Ramos (cell line): ENCODE results near the gene ITGA7.

Source experiments
- in situ Hi-C: fragments of 300-500 bp; cut with MboI; formaldehyde crosslinking; loops from one replicate; pipeline ENCODE4 v1.14.3; 2022; ENCODE audit warnings: low sequenced_read_pairs; ENCODE audit not compliant: unreplicated experiment

Gene ITGA7

DNA sequence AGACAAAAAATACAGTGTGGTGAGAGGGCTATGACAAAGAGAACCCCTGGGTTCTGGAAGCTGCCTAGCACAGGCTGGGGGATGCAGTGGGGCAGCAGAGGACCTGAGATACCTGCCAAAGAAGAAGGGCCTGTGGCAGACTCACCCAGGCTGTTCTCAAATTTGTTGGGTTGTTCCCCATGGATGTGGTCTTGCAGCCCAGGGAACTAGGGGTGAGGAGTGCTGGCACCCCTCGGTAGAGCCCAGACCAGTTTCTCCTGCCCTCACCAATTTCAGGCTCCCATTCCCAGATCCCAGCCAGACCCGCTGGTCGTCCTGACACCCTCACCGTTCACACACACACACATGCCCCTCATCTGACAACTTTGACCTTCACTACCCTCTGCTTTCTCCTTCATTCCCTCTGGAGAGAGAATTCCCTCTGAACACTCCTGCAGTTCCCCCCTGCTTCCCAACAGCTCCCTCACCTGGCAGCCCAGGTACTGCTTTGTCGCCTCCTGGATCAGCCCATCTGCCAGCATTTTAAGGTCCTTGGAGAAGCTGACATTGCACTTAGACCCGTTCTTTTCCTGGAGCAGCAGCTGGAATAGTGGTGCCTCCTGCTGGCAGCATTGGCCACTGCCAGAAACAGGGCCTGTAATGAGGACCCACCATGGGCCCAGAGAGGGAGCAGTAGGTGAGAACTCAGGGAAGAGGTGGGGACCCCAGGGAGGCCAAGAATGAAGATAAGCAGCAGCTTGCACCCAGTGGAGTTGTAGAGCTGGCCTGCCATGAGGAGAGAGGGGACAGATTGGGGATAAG, 29.3 kb upstream of the ITGA7 start:
- in situ Hi-C loops, result loop anchor here (10.0 kb wide), 1 partner anchor 298 kb away; no protein-coding TSS in a partner anchor

DNA sequence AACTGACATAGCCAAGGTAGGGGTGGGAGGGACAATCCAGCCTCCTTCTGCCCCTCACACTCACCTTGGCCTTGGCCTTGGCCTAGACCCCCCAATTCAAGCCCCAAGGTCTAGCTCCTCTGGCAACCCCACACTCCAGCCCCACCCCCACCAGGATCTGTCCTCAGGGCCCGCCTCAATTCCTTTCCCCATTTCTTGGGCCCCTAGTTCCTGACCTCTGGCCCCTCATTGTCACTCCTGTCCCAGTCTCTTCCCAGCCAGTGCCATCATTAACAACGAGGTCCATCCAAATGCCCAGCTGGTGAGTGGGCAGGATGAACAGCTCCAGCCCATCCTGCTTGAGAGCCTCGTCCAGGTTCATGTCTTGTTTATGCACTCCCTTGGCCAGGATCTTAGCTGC, 28.4 kb upstream of the ITGA7 start:
- in situ Hi-C loops, result loop anchor here (10.0 kb wide), 1 partner anchor 299 kb away; no protein-coding TSS in a partner anchor

DNA sequence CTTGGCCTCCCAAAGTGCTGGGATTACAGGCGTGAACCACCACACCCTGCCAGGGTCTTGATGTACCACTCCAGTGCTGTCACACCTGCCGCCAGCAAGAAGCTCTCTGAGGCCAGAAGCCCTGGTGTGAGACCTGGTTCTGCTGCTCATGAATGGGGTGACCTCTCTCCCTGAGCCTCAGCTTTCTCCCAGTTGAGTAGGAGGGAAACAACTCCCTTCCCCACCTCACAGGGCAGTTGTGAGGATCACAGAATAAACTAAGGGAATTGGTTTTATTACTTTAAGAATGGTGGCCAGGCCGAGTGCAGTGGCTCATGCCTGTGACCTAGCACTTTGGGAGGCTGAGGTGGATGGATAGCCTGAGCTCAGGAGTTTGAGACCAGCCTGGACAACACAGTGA, 26.9 kb upstream of the ITGA7 start:
- in situ Hi-C loops, result loop anchor here (10.0 kb wide), 1 partner anchor 300 kb away; no protein-coding TSS in a partner anchor

DNA sequence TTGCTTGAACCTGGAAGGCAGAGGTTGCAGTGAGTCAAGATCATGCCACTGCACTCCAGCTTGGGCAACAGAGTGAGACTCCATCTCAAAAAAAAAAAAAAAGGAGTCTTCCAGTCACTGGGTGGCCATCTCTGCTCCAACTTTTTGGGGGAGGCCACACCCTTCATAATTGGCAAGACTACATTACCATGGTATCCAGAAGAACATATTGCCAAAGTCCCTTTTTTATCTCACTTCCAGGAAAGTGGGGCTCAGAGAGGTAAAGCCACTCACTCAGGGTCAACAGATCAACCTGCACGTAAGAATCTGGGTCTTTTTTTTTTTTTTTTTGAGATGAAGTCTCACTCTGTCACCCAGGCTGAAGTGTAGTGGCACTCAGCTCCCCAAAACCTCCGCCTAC, 26.2 kb upstream of the ITGA7 start:
- in situ Hi-C loops, result loop anchor here (10.0 kb wide), 1 partner anchor 301 kb away; no protein-coding TSS in a partner anchor

DNA sequence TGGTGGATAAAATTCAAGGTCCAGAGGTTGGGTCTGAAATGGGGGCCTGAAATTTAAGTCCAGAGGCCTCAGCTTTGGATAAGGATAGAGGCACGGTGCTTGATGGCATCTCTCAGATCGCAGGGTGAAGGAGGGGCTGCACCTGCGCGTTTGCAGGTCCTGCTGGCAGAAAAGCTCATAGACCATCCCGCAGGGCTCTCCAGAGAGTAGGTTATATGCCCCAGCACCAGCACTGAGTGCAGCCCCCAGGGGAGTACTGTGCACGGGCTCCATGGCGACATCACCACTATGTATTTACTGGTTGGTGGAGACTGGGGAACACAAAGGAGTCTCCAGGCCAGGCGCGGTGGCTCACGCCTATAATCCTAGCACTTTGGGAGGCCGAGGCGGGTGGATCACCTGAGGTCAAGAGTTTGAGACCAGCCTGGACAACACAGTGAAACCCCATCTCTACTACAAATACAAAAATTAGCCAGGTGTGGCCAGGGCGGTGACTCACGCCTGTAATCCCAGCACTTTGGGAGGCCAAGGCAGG, 25.4 kb upstream of the ITGA7 start:
- in situ Hi-C loops, result loop anchor here (10.0 kb wide), 1 partner anchor 302 kb away; no protein-coding TSS in a partner anchor

DNA sequence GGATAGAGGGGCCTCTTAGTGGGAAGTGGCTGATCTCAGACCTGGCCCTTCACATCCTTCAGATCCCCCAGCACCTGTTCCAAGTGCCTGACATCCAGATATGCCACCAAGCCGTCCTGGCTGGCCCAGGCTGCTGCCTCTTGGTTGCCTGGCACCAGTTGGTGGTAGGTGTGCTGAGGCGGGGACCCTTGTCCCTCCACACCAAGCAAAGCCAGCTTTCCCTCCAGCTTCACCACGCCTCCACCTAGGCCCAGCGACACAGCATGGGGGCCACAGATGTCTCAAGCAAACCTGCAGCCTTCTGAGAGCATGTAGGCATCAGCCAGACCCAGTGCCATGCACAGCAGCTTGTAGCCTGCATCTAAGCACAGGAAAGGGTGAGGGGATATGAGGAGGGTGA, 24.6 kb upstream of the ITGA7 start:
- in situ Hi-C loops, result loop anchor here (10.0 kb wide), 1 partner anchor 303 kb away; no protein-coding TSS in a partner anchor

DNA sequence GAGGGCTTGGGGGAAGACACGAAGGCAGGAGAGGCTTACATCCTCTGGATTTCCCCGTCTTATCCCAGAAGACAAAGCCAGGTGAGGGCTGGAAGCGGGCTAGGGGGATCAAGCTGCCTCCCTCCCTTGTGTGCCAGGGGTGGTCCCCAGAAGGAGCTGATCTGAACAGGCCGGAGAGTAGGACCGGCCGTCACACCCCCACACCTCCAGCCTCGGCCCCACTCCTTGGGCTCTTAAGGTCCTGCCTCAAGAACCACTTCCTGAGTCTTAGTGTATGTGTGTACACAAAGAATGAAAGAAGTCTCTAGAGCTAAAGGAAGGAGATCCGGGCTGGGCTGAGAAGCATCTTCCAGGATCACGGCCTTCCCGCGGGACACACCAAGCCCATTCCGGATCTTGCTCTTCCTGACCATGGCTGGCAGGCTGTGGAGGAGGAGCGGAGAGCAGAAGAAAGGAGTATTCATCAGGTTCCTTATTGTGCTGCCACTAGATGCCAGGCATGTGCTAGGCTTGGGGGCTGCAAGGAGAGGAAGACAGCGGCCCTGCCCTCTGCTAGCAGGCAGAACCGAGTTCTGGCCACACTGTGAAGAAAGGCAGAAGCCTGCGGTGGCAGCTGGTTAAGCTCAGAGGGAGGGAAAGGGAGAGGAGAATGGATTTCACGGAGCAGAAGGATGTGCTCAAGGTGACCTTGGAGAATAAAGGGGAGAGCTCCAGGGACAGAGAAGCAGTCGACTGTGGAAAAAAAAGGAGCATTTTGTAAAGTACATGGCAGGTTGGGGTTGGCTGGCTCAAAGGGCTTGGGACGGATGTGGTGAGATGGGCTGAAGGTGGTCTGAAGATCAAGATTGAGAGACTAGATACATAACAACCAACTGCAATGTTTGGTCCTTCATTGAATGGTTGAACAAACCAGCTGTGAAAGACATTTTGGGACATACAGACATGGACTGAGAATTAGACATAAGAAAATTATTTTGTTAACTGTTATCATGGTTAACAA, 22.4 kb upstream of the ITGA7 start:
- in situ Hi-C loops, result loop anchor here (10.0 kb wide), 1 partner anchor 305 kb away; no protein-coding TSS in a partner anchor

DNA sequence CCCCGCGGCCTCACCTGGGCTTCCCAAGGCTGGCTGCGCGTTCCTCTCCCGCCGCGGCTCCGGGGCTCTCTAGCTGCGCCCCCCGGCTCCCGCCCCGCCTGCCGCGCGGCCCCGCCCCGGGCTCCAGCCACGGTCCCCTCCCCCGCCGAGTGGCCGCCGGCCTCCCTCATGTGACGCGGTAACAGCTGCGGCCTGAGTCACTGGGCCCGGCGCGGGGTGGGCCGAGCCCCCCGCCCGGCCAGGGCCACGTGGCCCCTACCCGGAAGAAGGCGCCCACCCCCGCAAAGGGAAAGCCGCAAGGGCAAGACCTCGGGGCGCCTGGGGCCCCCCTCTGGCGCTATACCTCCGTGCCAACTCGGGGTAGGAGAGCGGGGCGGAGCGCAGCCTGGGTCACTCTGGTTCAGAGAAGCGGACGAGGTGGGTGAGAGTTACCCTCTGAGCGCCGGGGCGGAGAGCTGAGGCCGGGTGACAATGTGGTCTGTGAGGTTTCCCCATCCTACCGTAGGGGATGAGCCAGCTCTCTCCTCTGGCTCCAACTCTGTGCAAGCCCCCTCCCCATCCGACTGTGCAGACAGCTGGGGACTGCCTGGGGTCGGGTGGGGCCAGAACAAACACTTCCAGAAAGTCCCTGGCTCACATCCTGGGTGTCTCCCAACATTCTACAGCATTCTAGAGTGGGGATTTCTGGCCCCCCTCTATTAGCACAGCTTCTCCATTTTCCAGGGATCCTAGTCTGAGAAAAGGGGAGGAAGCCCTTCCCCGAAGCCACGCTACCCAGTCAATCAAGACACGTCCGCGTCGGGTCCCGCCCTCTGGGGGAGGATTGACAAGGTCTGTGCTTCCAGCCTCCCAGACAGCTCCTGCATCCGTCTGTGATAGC, 21.5 kb upstream of the ITGA7 start, which contains the start of gene CD63:
Gene CD63 (minus strand): TSS at position 71 of the 880 bp plus-strand sequence. CDS start 668 bp downstream, outside the sequence.
- in situ Hi-C loops, result no loop called here

DNA sequence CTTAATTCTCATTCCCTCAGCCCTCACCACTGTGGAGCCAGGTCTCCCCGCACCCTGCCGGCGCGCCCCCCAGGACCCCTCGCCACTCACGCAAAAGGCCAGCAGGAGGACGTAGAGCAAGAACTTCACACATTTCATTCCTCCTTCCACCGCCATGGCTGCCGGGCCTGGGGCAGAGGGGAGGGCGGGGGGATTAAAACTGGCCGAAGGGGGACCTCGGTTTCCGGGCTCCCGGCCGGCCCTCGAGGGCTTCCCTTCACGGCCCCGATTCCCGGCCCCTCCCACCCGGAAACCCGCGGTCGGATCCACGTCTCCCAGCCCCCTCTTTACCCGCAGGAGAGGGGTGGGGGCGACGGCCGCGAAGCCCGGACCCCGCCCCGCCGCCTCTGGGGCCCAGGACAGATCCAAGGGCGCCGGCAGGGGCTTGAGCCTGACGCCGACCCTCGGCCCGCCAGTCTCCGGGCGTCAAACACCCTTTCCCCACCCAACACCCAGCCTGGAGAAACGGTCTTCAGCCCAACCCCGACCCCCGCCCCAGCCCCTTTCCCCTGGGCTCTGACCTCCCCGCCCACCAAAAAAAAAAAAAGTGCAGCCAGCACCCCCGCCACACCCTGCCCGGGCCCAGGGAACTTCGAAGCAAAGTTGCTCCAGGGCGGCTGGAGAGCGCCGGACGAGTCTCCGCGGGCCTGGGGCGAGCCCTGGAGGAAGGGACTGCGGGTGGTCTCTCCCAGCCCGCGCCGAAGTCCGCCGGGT, 20.7 kb upstream of the ITGA7 start:
- in situ Hi-C loops, result no loop called here

DNA sequence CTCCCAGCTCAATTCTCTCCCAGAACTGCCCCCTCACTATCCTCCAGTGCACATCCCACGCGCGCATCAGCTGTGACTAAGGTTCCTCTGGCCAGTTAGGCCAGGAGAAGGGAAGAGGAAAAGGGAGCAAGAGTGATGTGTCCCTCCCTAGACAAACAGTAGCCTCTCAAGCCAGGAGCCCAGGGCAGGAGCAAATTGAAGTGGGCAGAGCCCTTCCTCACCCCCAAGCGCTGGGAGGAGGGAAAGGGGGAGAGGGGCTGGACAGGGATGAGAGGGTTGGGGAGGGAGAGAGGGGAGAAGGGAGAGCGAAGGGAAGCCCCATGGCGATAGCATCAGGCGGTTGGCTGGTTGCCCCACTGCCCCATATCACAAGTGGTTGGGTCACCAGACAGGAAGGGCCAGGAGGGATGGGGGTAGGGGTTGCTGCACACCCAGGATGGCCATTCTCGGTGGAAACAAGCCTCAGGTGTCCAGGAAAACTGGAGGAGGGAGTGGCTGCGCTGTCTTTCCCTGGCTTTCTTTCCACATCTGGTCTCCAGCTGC, 20.0 kb upstream of the ITGA7 start:
- in situ Hi-C loops, result no loop called here

DNA sequence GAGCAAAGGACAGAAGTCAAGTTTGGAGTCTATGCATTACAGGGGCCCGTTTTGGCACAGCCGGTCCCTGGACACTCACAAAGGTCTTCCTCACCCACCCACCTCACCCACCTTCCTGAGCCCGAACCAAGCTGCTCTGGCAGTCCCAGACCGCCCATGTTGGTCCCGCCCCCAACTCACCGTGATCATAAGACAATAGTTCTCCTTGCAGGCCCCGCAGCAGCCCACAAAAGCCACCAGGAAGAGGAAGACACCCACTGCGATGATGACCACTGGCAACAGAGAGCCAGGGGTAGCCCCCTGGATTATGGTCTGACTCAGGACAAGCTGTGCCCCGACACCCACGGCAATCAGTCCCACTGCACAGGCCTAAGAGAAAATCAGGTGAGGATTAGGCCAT, 19.3 kb upstream of the ITGA7 start:
- in situ Hi-C loops, result no loop called here

DNA sequence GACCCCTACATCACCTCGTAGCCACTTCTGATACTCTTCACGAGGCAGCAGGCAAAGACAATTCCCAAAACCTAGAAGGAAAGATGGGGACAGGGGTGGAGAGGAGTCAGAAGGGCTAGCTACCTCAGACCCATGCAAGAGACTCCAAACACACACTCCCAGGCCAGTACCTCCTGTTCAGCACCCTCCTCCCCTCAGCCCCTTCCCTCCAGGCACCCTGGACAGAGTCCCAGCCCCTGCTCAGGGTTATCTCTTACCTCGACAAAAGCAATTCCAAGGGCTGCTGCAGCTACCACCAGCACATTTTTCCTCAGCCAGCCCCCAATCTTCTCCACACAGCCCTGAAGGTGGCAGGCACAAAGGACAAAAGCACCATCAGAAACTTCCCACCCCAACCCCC, 17.9 kb upstream of the ITGA7 start:
- in situ Hi-C loops, result no loop called here

DNA sequence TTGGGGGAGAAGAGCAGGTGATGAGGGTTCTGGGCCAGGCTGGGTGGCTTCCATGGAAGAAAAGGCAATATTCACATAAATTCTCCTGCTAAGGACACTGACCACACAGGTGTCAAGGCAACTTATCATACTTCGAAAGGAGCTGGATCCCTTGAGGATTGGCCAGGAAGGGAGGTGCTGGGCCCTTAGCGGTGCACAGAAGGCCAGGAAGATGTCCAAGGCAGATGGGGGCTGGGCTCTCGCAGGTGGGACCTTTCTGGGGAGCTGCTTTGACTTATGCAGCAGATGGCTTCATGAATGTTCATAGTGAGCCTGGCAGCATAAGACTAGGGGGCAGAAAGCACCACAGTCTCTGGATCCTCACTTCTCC, 17.2 kb upstream of the ITGA7 start:
- in situ Hi-C loops, result loop anchor here (5.0 kb wide), 1 partner anchor 68 kb away; no protein-coding TSS in a partner anchor

DNA sequence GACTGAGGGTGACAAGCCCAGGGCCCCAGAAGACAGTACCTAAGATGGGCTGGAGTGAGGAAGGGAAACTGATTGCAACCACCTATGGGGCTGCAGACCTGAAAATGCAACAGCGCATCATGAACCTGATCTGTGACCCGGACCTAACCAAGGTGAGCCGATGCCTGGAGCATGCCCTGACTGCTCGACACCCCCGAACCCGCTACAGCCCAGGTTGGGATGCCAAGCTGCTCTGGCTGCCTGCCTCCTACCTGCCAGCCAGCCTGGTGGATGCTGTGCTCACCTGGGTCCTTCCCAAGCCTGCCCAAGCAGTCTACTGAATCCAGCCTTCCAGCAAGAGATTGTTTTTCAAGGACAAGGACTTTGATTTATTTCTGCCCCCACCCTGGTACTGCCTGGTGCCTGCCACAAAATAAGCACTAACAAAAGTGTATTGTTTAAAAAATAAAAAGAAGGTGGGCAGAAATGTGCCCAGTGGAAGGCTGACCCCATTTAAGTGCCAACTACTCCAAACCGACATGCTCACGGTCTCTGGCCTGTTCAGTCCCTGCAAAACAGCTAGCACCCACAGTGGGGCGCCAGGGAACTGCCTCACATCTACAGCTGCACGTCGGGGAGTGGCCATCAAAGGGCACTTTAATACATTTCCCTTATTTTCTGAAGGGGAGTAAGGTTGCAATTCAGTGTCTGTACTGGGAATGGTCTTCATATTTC, 16.7 kb upstream of the ITGA7 start:
- in situ Hi-C loops, result loop anchor here (5.0 kb wide), 1 partner anchor 67 kb away; no protein-coding TSS in a partner anchor

DNA sequence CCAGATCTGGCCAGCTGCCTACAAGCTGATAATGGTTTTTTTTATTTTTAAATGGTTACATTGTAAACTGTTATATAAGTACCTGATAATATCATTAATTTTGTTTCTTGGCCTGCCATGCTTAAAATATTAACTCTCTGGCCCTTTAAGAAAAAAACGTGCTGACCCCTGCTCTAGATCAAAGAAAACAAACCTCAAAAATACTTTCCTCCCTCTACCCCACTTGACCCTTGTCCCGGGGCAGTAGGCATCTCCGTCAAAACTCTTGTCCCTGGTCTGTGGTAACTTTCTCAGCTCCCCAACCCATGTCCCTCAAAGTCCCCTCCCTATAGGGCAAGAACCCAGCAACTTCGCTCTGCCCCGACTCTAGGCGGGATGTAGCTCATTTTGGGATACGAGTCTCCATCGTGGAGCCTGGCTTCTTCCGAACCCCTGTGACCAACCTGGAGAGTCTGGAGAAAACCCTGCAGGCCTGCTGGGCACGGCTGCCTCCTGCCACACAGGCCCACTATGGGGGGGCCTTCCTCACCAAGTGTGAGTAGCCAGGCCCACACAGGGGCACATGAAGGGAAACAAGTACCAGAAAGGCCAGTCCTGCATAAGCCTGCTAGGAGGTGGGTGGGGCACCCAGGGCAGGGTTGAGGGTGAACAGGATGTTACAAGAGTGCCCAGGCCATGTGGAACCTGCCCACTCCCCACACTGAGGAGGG, 16.0 kb upstream of the ITGA7 start:
- in situ Hi-C loops, result loop anchor here (5.0 kb wide), 1 partner anchor 66 kb away; no protein-coding TSS in a partner anchor

DNA sequence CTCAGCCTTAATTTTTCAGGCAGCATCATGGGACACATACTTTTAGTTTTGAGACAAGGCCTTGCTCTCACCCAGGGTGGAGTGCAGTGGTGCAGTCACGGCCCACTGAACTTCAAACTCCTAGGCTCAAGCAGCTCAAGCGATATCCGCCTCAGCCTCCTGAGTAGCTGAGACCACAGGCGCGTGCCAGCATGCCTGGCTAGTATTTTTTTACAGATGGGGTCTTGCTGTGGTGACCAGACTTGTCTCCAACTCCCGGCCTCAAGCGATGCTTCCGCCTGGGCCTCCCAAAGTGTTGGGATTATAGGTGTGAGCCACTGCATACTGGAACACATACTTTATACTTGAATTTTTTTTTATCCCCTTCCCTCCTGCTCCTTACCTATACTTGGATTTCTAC, 15.2 kb upstream of the ITGA7 start:
- in situ Hi-C loops, result loop anchor here (5.0 kb wide), 1 partner anchor 66 kb away; no protein-coding TSS in a partner anchor
